ENCODE data around the gene CMIP.

Gene CMIP

GRCh38 chr16:81480606-81481206 lies 36.1 kb downstream of the CMIP start:
- no peak for DNase-seq (ENCODE audit: low spot score)

GRCh38 chr16:81481207-81481821 lies 36.7 kb downstream of the CMIP start:
- DNase-seq (ENCODE audit: low spot score): no peak

- no peak for DNase-seq (ENCODE audit: low spot score)
Measured at GRCh38 chr16:81482329-81483063, 37.9 kb downstream of the CMIP start.

- DNase-seq (ENCODE audit: low spot score): no peak
Measured at GRCh38 chr16:81483064-81483969, 38.7 kb downstream of the CMIP start.

- no peak for DNase-seq (ENCODE audit: low spot score)
Measured at GRCh38 chr16:81483970-81484595, 39.5 kb downstream of the CMIP start.

- DNase-seq (ENCODE audit: low spot score): no peak
Measured at GRCh38 chr16:81484908-81485624, 40.5 kb downstream of the CMIP start.

GRCh38 chr16:81485824-81486539 lies 41.4 kb downstream of the CMIP start:
- no peak for DNase-seq (ENCODE audit: low spot score)

- no peak for DNase-seq (ENCODE audit: low spot score)
Measured at GRCh38 chr16:81486540-81487061, 42.0 kb downstream of the CMIP start.

GRCh38 chr16:81487301-81487720 lies 42.7 kb downstream of the CMIP start:
- DNase-seq (ENCODE audit: low spot score): no peak

GRCh38 chr16:81488687-81489411 lies 44.2 kb downstream of the CMIP start:
- DNase-seq (ENCODE audit: low spot score): no peak

GRCh38 chr16:81489547-81490267 lies 45.1 kb downstream of the CMIP start:
- DNase-seq (ENCODE audit: low spot score): no peak

GRCh38 chr16:81491541-81492188 lies 47.1 kb downstream of the CMIP start:
- DNase-seq (ENCODE audit: low spot score): no peak

- DNase-seq (ENCODE audit: low spot score): no peak
Measured at GRCh38 chr16:81492311-81492761, 47.7 kb downstream of the CMIP start.

- no peak for DNase-seq (ENCODE audit: low spot score)
Measured at GRCh38 chr16:81492965-81493754, 48.6 kb downstream of the CMIP start.

- DNase-seq (ENCODE audit: low spot score): peak; percentile 67
Measured at GRCh38 chr16:81493755-81494433, 49.3 kb downstream of the CMIP start.

GRCh38 chr16:81494434-81494806 lies 49.8 kb downstream of the CMIP start:
- no peak for DNase-seq (ENCODE audit: low spot score)

- DNase-seq (ENCODE audit: low spot score): no peak
Measured at GRCh38 chr16:81494888-81495287, 50.3 kb downstream of the CMIP start.

All from HuH-7.5 (cell line).